Heart left ventricle (tissue), 16 donors: ENCODE measurements around the gene ARHGEF40. TPM values are rescaled to one million over a fixed set of nuclear protein-coding genes. Genes with fewer than 3 reads are reported as not detected.

ENCODE experiments used
- ATAC-seq, 4 donors: fragments of 200-7000 bp; cut with Tn5 transposase; one replicate each; pipeline ENCODE4 v1.9.1; 2020 to 2022; ENCODE audit warnings: moderate library complexity in 4 of 4, mild to moderate bottlenecking in 3 of 4, moderate number of reproducible peaks in 1 of 4
- DNase-seq, 5 donors: peaks; one replicate each; pipeline ENCODE4 v3.0.0-alpha.2; 2020
- H3K27ac ChIP-seq, 12 donors: fragments of 200-600 bp; sonication (generic) in 4 of 12; one replicate each; pipeline versions ENCODE4 v1.5.0 to v1.8.0; 2016 to 2022; ENCODE audit warnings: mild to moderate bottlenecking in 2 of 12
- H3K27me3 ChIP-seq, 9 donors: fragments of 200-600 bp; sonication (generic) in 2 of 9; one replicate each; pipeline versions ENCODE4 v1.5.1 to v1.8.0; 2016 to 2022; ENCODE audit warnings: mild to moderate bottlenecking in 3 of 9
- H3K36me3 ChIP-seq, 9 donors: fragments of 200-600 bp; sonication (generic) in 2 of 9; one replicate each; pipeline versions ENCODE4 v1.5.0 to v1.8.0; 2018 to 2022; ENCODE audit warnings: mild to moderate bottlenecking in 2 of 9
- H3K4me1 ChIP-seq, 12 donors: fragments of 200-600 bp; sonication (generic) in 4 of 12; one replicate each; pipeline versions ENCODE4 v1.5.0 to v1.8.0; 2016 to 2022; ENCODE audit warnings: mild to moderate bottlenecking in 3 of 12
- H3K4me3 ChIP-seq, 12 donors: fragments of 200-600 bp; sonication (generic) in 4 of 12; one replicate each; pipeline versions ENCODE4 v1.5.0 to v1.8.0; 2017 to 2022; ENCODE audit warnings: mild to moderate bottlenecking in 9 of 12, moderate library complexity in 4 of 12
- H3K9me3 ChIP-seq, 12 donors: fragments of 200-600 bp; sonication (generic) in 4 of 12; one replicate each; pipeline versions ENCODE4 v1.5.0 to v1.8.0; 2016 to 2022; ENCODE audit warnings: mild to moderate bottlenecking in 1 of 12
- CTCF ChIP-seq, 12 donors: fragments of 200-600 bp; sonication (generic) in 4 of 12; IDR thresholded peaks; one replicate each; pipeline versions ENCODE4 v1.5.0 to v1.8.0; 2018 to 2022; ENCODE audit warnings: antibody characterized with exemption in 12 of 12, mild to moderate bottlenecking in 5 of 12
- POLR2A ChIP-seq, 2 donors: fragments of 450-650 bp; IDR thresholded peaks; one replicate each; pipeline ENCODE4 v1.6.1; 2017; ENCODE audit warnings: antibody characterized with exemption in 2 of 2, mild to moderate bottlenecking in 2 of 2, moderate library complexity in 2 of 2
- WGBS, 4 donors: extraction: QIAGEN DNeasy Blood & Tissue Kit in 2 of 4; methylation state at CpG; one replicate each; pipeline versions ENCODE4 v1.1.5 to v1.1.7; 2013 to 2018; 5-methylcytosine and 5-hydroxymethylcytosine counted together
- intact Hi-C, 10 donors: fragments of 100-400 bp; cut with DNase I; formaldehyde crosslinking; loops; one replicate each; pipeline versions ENCODE4 v1.11.1 to v1.14.2; 2022
- polyA plus RNA-seq, 2 donors: library from polyadenylated mRNA; stranded (reverse); fragments of 200-250 nt; gene quantifications; one replicate each; pipeline ENCODE4 v1.2.3, GENCODE V29; 2013
- total RNA-seq, 9 donors: library from RNA; depleted of rRNA in 2 of 9; stranded (reverse); fragments of >200 nt in 2 of 9; fragmentation: NEBNext Ultra II Directional in 3 of 9; extraction: Animal tissue kit (Norgen Biotek cat#: 25700) in 3 of 9; gene quantifications; one replicate each; pipeline versions ENCODE4 v1.1.0 to v1.2.4, GENCODE V29; 2016 to 2023
- donor health status: ischemic (EF 13 %, LVEDD 7.1; RV severe dilation, severe dysfunction).
- donor health status: healthy with polysubstance abuse.
- donor health status: DM: no; HTN: yes; CAD: no.
- donor health status: DM: no; HTN: no; CAD: no.
- donor health status: ischemic (EF 25% LVEDD 6.9; RV normal size, moderate dysfunction).
- donor health status: ischemic (EF 25% LVEDD 5.7; RV mildly dilated, moderate dysfunction).
- donor health status: healthy.
- donor health status: DM: yes; HTN: yes; CAD: no.
- donor health status: ischemic (EF 35%, LVEDD 5.7; RV mildly dilated, moderate dysfunction).
- donor health status: nonischemic (EF 11% LVEDD 7.7; RV severe dilation, severe dysfunction).
- donor health status: DM: yes; HTN: yes; CAD: no.
- donor health status: PGD.
- donor health status: ischemic (EF 29% LVEDD 5.4; RV normal size, mild dysfunction).
- donor health status: nonischemic (EF 23%, LVEDD 6.1; RV moderate dilation, normal function).

Gene ARHGEF40
- total and polyA plus RNA-seq, 11 donors = 15.5 to 31.5 (median 18.7) TPM

DNA sequence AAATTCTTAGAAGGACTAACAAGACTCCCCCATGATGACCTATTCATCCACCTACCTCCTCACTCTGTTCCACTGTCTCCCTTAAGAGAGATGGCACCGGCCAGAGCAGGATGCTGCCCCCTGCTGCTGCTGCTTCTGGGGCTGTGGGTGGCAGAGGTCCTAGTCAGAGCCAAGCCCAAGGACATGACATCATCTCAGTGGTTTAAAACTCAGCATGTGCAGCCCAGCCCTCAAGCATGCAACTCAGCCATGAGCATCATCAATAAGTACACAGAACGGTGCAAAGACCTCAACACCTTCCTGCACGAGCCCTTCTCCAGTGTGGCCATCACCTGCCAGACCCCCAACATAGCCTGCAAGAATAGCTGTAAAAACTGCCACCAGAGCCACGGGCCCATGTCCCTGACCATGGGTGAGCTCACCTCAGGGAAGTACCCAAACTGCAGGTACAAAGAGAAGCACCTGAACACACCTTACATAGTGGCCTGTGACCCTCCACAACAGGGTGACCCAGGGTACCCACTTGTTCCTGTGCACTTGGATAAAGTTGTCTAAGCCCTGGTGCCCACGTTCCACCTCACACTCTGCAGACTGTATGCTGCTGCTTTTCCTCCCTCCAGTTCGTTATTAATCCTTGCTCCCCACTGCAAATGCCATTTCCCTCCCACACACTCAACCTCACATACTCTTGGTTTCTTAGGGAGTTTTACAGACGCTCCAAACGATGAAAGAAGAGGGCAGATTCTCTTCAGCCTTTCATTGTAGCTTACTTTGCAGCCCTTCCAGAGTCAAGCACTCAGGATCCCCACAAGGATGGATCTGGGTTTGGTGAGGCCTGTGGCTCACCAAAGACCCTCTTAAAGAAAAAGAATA, 12.1 kb upstream of the ARHGEF40 start, which contains the start of gene RNASE8:
Gene RNASE8, plus strand, starts transcription at position 20 of the 873 bp plus-strand sequence. Its CDS starts 71 bp downstream, at position 91.
- no peak for DNase-seq
- no peak within 1 kb of the TSS for H3K27ac ChIP-seq
- H3K36me3 ChIP-seq = no peaks in the 10 kb centered on the region
- WGBS, 4 donors = 74 to 85% (median 79%) methylated on average over 8 of the region's 8 CpGs
- peak in 2 of 4 donors; percentile 24 to 55 for ATAC-seq
- no peak within 1 kb of the TSS for H3K4me3 ChIP-seq
- TF ChIP-seq CTCF (IDR thresholded peaks at IDR 0.05) (peak in 1 of 12 donors; percentile 5), POLR2A (IDR thresholded peaks at IDR 0.05) (no peak)
- H3K27me3 ChIP-seq = no peaks in the 10 kb centered on the region
- peaks cover 0 to 5% (median 0%) of the 10 kb centered on the region in 12 donors for H3K4me1 ChIP-seq
- intact Hi-C loops = loop anchor here in 1 of 10 donors (5.0 kb wide), 1 partner anchor 46 kb away; no protein-coding TSS in a partner anchor
- no peaks in the 10 kb centered on the region for H3K9me3 ChIP-seq

DNA sequence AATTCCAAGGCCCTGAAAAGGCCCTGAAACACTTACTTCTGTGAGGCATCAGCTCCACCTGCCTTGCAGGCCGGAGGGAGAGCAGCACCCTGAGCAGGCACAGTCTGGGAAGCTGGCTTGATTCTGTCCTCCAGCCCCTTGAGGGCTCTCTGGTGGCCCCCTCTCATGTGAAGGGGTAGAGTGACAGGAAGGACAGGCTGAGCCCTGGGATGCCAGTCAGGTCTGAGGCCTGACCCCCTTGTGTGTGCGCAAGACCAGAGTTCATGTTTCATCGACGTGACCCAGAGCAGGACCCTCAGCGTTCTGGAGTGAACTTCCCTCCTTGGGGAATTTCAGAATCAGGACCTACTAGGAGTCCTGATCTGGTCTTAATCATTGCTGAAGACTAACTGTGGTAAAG, 11.2 kb upstream of the ARHGEF40 start:
- no peak overlapping the region for H3K27ac ChIP-seq
- H3K9me3 ChIP-seq = no peaks in the 10 kb centered on the region
- no peak overlapping the region for H3K4me3 ChIP-seq
- H3K4me1 ChIP-seq = peaks cover 0 to 10% (median 2%) of the 10 kb centered on the region in 12 donors
- TF ChIP-seq CTCF (IDR thresholded peaks at IDR 0.05) (no peak), POLR2A (IDR thresholded peaks at IDR 0.05) (no peak)
- H3K27me3 ChIP-seq = no peaks in the 10 kb centered on the region
- intact Hi-C loops = loop anchor here in 1 of 10 donors (5.0 kb wide), 1 partner anchor 47 kb away; no protein-coding TSS in a partner anchor
- no peak for ATAC-seq
- DNase-seq = no peak
- WGBS, 4 donors = 88 to 91% (median 89%) methylated on average over 5 of the region's 5 CpGs
- H3K36me3 ChIP-seq = no peaks in the 10 kb centered on the region

DNA sequence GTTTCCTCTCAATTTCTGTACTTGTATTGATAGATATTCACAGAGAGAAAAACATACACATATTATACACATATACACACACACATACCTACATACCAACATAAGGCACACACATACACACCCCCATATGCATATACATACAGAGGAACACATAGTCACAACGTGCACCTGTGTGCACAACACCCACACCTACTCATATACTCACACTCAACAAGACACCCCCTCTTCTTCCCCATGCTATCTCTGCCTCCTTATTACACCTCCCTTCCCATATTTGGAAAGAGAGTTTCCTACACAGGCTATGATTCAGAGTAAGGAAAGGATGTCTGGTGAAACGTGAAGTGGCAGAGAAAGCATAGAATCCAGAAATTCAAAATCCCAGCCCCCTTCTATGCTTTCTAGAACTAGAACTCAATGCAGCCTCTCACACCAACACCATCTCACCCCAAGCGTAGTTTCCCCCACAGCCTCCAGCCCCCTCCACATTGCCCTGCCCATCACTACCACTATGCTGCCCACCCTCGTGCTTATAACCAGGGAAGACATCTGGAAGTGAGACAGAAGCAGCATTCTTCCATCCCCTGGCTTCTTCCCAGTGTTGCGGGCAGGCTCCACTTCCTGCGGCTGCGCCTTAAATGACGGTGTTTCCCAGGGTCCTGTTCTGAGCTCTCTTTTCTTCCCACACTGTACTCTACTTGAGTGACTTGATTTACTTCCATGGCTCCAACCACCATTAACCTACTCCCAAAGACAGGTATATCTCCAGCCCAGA, 10.1 kb upstream of the ARHGEF40 start:
- H3K9me3 ChIP-seq = no peaks in the 10 kb centered on the region
- DNase-seq (no peak), ATAC-seq (no peak)
- 69 to 79% (median 73%) methylated on average over 8 of the region's 8 CpGs for WGBS, 4 donors
- H3K4me1 ChIP-seq = peaks cover 0 to 10% (median 2%) of the 10 kb centered on the region in 12 donors
- H3K27ac ChIP-seq = no peak overlapping the region
- no peak for TF ChIP-seq POLR2A (IDR thresholded peaks at IDR 0.05)
- TF ChIP-seq CTCF (IDR thresholded peaks at IDR 0.05) = no peak
- H3K36me3 ChIP-seq = no peaks in the 10 kb centered on the region
- intact Hi-C loops = loop anchor here in 1 of 10 donors (5.0 kb wide), 1 partner anchor 48 kb away; no protein-coding TSS in a partner anchor
- no peak overlapping the region for H3K4me3 ChIP-seq
- H3K27me3 ChIP-seq = no peaks in the 10 kb centered on the region
